ENCODE data around the gene NCKAP5.

Gene NCKAP5

DNA sequence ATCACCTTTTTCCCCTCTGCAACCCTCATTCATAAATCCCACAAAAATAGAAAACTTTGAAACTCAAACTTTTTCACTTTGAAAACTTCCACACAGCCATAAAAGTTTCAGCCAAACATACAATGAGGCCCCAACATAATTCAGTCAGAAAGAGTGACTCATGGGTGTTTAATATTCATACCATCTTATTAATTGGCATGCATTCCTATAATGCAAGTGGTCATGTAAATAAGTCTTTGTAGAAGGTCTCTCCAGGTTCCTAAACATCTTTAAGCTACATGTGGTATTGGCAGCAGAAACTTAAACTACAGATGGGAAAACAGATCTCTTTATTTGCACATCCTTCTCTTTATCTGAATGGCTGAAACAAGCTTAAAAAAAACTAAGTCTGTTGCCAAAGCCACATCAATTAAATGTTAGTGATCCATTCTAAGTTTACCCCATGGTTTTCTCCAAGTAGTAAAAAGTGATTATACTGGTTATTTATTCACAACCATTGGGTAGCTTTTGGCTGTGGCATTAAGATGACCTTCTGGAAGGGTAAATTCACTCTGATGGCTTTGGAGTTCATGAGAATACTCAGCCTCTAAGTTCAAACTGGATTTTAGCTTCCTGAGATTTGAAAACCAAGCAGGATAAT is 828.1 kb downstream of the NCKAP5 start:
- no peaks in the 10 kb centered on the region for H3K4me1 ChIP-seq (ENCODE audit: insufficient read depth, low read length)
- no peak overlapping the region for H3K27ac ChIP-seq (ENCODE audit: low read length)
- ATAC-seq (ENCODE audit: insufficient read depth, low read depth) (no peak), DNase-seq (no peak)
- H3K4me2 ChIP-seq (ENCODE audit: insufficient read depth, low read length), result no peak overlapping the region
- H3K4me3 ChIP-seq (ENCODE audit: low read depth in 1 of 2, low read length in 2 of 2), result no peak overlapping the region
- no peaks in the 10 kb centered on the region for H4K20me1 ChIP-seq (ENCODE audit: insufficient read depth, low read length)
- H3K79me2 ChIP-seq (ENCODE audit: insufficient read depth, low read length), result no peaks in the 10 kb centered on the region
- H3K9me3 ChIP-seq (ENCODE audit: insufficient read depth, low read length, severe bottlenecking), result no peaks in the 10 kb centered on the region
- TF ChIP-seq CTCF (IDR thresholded peaks at IDR 0.05; ENCODE audit: borderline replicate concordance, extremely low read depth, low read length, poor library complexity, severe bottlenecking) (no peak), EZH2 (IDR thresholded peaks at IDR 0.05; ENCODE audit: borderline replicate concordance, low read depth, low read length, severe bottlenecking) (no peak)
- no peak overlapping the region for H3K9ac ChIP-seq (ENCODE audit: low read depth, low read length)
- no peak overlapping the region for H2AFZ ChIP-seq (ENCODE audit: low read depth, low read length)
- H3K27me3 ChIP-seq (ENCODE audit: insufficient read depth, low read length, poor library complexity), result no peaks in the 10 kb centered on the region
- H3K36me3 ChIP-seq (ENCODE audit: insufficient read depth, low read length), result no peaks in the 10 kb centered on the region

- Histone ChIP-seq H2AFZ (ENCODE audit: low read depth, low read length) (no peak overlapping the region), H3K4me3 (ENCODE audit: low read depth in 1 of 2, low read length in 2 of 2) (no peak overlapping the region), H3K36me3 (ENCODE audit: insufficient read depth, low read length) (no peaks in the 10 kb centered on the region), H3K4me1 (ENCODE audit: insufficient read depth, low read length) (no peaks in the 10 kb centered on the region), H3K27me3 (ENCODE audit: insufficient read depth, low read length, poor library complexity) (no peaks in the 10 kb centered on the region), H3K79me2 (ENCODE audit: insufficient read depth, low read length) (no peaks in the 10 kb centered on the region), H3K4me2 (ENCODE audit: insufficient read depth, low read length) (no peak overlapping the region), H3K27ac (ENCODE audit: low read length) (no peak overlapping the region), H3K9ac (ENCODE audit: low read depth, low read length) (no peak overlapping the region), H4K20me1 (ENCODE audit: insufficient read depth, low read length) (no peaks in the 10 kb centered on the region), H3K9me3 (ENCODE audit: insufficient read depth, low read length, severe bottlenecking) (no peaks in the 10 kb centered on the region)
- DNase-seq (no peak), ATAC-seq (ENCODE audit: insufficient read depth, low read depth) (no peak)
- TF ChIP-seq CTCF (IDR thresholded peaks at IDR 0.05; ENCODE audit: borderline replicate concordance, extremely low read depth, low read length, poor library complexity, severe bottlenecking) (no peak), EZH2 (IDR thresholded peaks at IDR 0.05; ENCODE audit: borderline replicate concordance, low read depth, low read length, severe bottlenecking) (no peak)
Measured at GRCh38 chr2:132738223-132738622, 830.0 kb downstream of the NCKAP5 start.

- no peak for DNase-seq
- no peak overlapping the region for H3K27ac ChIP-seq (ENCODE audit: low read length)
- H3K9ac ChIP-seq (ENCODE audit: low read depth, low read length), result no peak overlapping the region
- H3K9me3 ChIP-seq (ENCODE audit: insufficient read depth, low read length, severe bottlenecking), result no peaks in the 10 kb centered on the region
- TF ChIP-seq CTCF (IDR thresholded peaks at IDR 0.05; ENCODE audit: borderline replicate concordance, extremely low read depth, low read length, poor library complexity, severe bottlenecking) (no peak), EZH2 (IDR thresholded peaks at IDR 0.05; ENCODE audit: borderline replicate concordance, low read depth, low read length, severe bottlenecking) (no peak)
- no peak overlapping the region for H3K4me3 ChIP-seq (ENCODE audit: low read depth in 1 of 2, low read length in 2 of 2)
- H2AFZ ChIP-seq (ENCODE audit: low read depth, low read length), result no peak overlapping the region
- no peak for ATAC-seq (ENCODE audit: insufficient read depth, low read depth)
- H4K20me1 ChIP-seq (ENCODE audit: insufficient read depth, low read length), result no peaks in the 10 kb centered on the region
- H3K4me1 ChIP-seq (ENCODE audit: insufficient read depth, low read length), result no peaks in the 10 kb centered on the region
- H3K79me2 ChIP-seq (ENCODE audit: insufficient read depth, low read length), result no peaks in the 10 kb centered on the region
- H3K4me2 ChIP-seq (ENCODE audit: insufficient read depth, low read length), result no peak overlapping the region
- no peaks in the 10 kb centered on the region for H3K27me3 ChIP-seq (ENCODE audit: insufficient read depth, low read length, poor library complexity)
- H3K36me3 ChIP-seq (ENCODE audit: insufficient read depth, low read length), result no peaks in the 10 kb centered on the region
Measured at GRCh38 chr2:132736059-132736458, 832.2 kb downstream of the NCKAP5 start.

Data from DND-41 (cell line).